Loucy (cell line): ENCODE data around the gene RFC1.

Source experiments
- H2AFZ ChIP-seq: fragments of 200-600 bp; sonication (generic); 2 replicates; pipeline ENCODE4 v1.6.0; 2016; ENCODE audit warnings: antibody characterized with exemption, mild to moderate bottlenecking, low read length, moderate library complexity
- H3F3A ChIP-seq: fragments of 200-600 bp; 2 replicates; pipeline ENCODE4 v1.6.0; 2016; ENCODE audit warnings: antibody characterized with exemption, low read depth, mild to moderate bottlenecking
- H3K27me3 ChIP-seq: fragments of 200-600 bp; sonication (generic); 2 replicates; pipeline ENCODE4 v1.6.1; 2014; ENCODE audit warnings: low read length, mild to moderate bottlenecking; ENCODE audit not compliant: insufficient read depth, poor library complexity, severe bottlenecking
- H3K36me3 ChIP-seq: fragments of 200-600 bp; sonication (generic); 2 replicates; pipeline ENCODE4 v1.6.1; 2016; ENCODE audit warnings: low read length; ENCODE audit not compliant: insufficient read depth
- H3K4me1 ChIP-seq: fragments of 200-600 bp; sonication (generic); 2 replicates; pipeline ENCODE4 v1.5.1; 2014; ENCODE audit warnings: low read length, mild to moderate bottlenecking; ENCODE audit not compliant: insufficient read depth, poor library complexity, severe bottlenecking
- H3K4me2 ChIP-seq: fragments of 200-600 bp; sonication (generic); 2 replicates; pipeline ENCODE4 v1.6.0; 2014; ENCODE audit warnings: antibody characterized with exemption, low read length, low read depth, mild to moderate bottlenecking; ENCODE audit not compliant: poor library complexity, severe bottlenecking
- H3K4me3 ChIP-seq: fragments of 200-600 bp; sonication (generic); 2 replicates; pipeline ENCODE4 v1.5.1; 2014; ENCODE audit warnings: low read length, mild to moderate bottlenecking, mixed read lengths; ENCODE audit not compliant: poor library complexity, severe bottlenecking
- H3K79me2 ChIP-seq: fragments of 200-600 bp; sonication (generic); 2 replicates; pipeline ENCODE4 v1.6.1; 2014; ENCODE audit warnings: low read length; ENCODE audit not compliant: insufficient read depth
- H3K9ac ChIP-seq: fragments of 200-600 bp; sonication (generic); 2 replicates; pipeline ENCODE4 v1.6.0; 2014; ENCODE audit warnings: mild to moderate bottlenecking, low read depth, low read length, moderate library complexity; ENCODE audit not compliant: poor library complexity, severe bottlenecking
- H3K9me2 ChIP-seq: fragments of 200-600 bp; sonication (generic); replicated peaks from 2 replicates; pipeline ENCODE4 v1.6.1; 2016; ENCODE audit warnings: low read depth, low read length, mixed read lengths
- H3K9me3 ChIP-seq: fragments of 200-600 bp; sonication (generic); 2 replicates; pipeline ENCODE4 v1.6.1; 2014; ENCODE audit warnings: mild to moderate bottlenecking, antibody characterized with exemption, low read length, low read depth; ENCODE audit not compliant: insufficient read depth
- H4K20me1 ChIP-seq: fragments of 200-600 bp; sonication (generic); 2 replicates; pipeline ENCODE4 v1.6.0; 2014; ENCODE audit warnings: antibody characterized with exemption, low read length, mild to moderate bottlenecking; ENCODE audit not compliant: insufficient read depth, poor library complexity, severe bottlenecking
- EZH2phosphoT487 ChIP-seq: fragments of 200-600 bp; IDR thresholded peaks from 2 replicates; pipeline ENCODE4 v1.6.1; 2018; ENCODE audit warnings: antibody characterized with exemption, mild to moderate bottlenecking, moderate library complexity, borderline replicate concordance
- TF ChIP-seq, protein P1 (sequence below): fragments of 200-600 bp; sonication (generic); conservative IDR thresholded peaks from 2 replicates; pipeline ENCODE4 v1.5.1; 2014; ENCODE audit warnings: mild to moderate bottlenecking, antibody characterized with exemption, low read length

The RFC1 gene

DNA sequence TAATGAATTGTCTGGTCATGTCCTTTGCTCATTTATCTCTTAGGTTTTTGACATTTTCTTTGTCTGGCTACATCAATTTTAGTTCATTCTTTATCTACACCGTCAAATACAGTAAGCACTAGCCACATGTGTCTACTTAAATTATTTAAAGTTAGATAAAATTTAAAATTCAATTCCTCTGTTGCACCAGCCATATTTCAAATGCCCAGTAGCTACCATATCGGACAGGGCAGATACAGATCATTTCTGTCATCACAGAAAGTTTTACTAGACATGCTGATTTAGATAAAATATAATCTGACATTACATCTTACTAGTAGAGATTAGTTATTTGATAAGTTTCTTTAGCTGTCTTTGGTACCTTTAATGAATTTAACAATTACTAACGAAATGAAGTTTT is 122.7 kb downstream of the RFC1 start:
- no peaks in the 10 kb centered on the region for H3K9me2 ChIP-seq
- H3K4me3 ChIP-seq = no peak overlapping the region
- H2AFZ ChIP-seq = no peak overlapping the region
- no peaks in the 10 kb centered on the region for H3K4me1 ChIP-seq
- no peaks in the 10 kb centered on the region for H3K27me3 ChIP-seq
- H4K20me1 ChIP-seq = no peaks in the 10 kb centered on the region
- no peaks in the 10 kb centered on the region for H3F3A ChIP-seq
- H3K4me2 ChIP-seq = no peak overlapping the region
- no peaks in the 10 kb centered on the region for H3K36me3 ChIP-seq
- no peak for TF ChIP-seq EZH2phosphoT487
- TF ChIP-seq, protein P1, sequence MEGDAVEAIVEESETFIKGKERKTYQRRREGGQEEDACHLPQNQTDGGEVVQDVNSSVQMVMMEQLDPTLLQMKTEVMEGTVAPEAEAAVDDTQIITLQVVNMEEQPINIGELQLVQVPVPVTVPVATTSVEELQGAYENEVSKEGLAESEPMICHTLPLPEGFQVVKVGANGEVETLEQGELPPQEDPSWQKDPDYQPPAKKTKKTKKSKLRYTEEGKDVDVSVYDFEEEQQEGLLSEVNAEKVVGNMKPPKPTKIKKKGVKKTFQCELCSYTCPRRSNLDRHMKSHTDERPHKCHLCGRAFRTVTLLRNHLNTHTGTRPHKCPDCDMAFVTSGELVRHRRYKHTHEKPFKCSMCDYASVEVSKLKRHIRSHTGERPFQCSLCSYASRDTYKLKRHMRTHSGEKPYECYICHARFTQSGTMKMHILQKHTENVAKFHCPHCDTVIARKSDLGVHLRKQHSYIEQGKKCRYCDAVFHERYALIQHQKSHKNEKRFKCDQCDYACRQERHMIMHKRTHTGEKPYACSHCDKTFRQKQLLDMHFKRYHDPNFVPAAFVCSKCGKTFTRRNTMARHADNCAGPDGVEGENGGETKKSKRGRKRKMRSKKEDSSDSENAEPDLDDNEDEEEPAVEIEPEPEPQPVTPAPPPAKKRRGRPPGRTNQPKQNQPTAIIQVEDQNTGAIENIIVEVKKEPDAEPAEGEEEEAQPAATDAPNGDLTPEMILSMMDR = no peak
- no peaks in the 10 kb centered on the region for H3K9me3 ChIP-seq
- no peaks in the 10 kb centered on the region for H3K79me2 ChIP-seq
- no peak overlapping the region for H3K9ac ChIP-seq
